Gastrocnemius medialis (tissue), 4 donors: ENCODE measurements around the gene PRICKLE2. TPM values are rescaled to one million over a fixed set of nuclear protein-coding genes. Genes with fewer than 3 reads are reported as not detected.

Source experiments
- ATAC-seq, 2 donors: fragments of 150-250 bp; one replicate each; pipeline ENCODE4 v1.9.1; 2016
- DNase-seq, 2 donors: peaks; one replicate each; pipeline ENCODE4 v3.0.0-alpha.2; 2019
- H3K27ac ChIP-seq, 4 donors: fragments of 200-600 bp; sonication (generic); 1 replicate in 1 of 4; 2 replicates in 3 of 4; pipeline ENCODE4 v1.5.1; 2016 to 2018; ENCODE audit warnings: mild to moderate bottlenecking in 2 of 4, moderate library complexity in 1 of 4
- H3K27me3 ChIP-seq, 3 donors: fragments of 200-600 bp; sonication (generic) in 2 of 3; 1 replicate in 1 of 3; 2 replicates in 2 of 3; pipeline versions ENCODE4 v1.5.1 to v1.6.0; 2016 to 2019; ENCODE audit warnings: mild to moderate bottlenecking in 1 of 3, moderate library complexity in 1 of 3
- H3K36me3 ChIP-seq, 2 donors: fragments of 200-600 bp; sonication (generic) in 1 of 2; one replicate each; pipeline ENCODE4 v1.5.1; 2017 to 2018
- H3K4me1 ChIP-seq, 2 donors: fragments of 200-600 bp; sonication (generic) in 1 of 2; one replicate each; pipeline ENCODE4 v1.5.1; 2016 to 2017; ENCODE audit warnings: mild to moderate bottlenecking in 2 of 2
- H3K4me3 ChIP-seq, 4 donors: fragments of 200-600 bp; sonication (generic) in 3 of 4; 1 replicate in 1 of 4; 2 replicates in 3 of 4; pipeline ENCODE4 v1.5.1; 2016 to 2019; ENCODE audit warnings: mild to moderate bottlenecking in 2 of 4
- H3K9me3 ChIP-seq, 3 donors: fragments of 200-600 bp; sonication (generic) in 2 of 3; 1 replicate in 1 of 3; 2 replicates in 2 of 3; pipeline ENCODE4 v1.5.1; 2016 to 2019
- CTCF ChIP-seq, 5 experiments: fragments of 450-650 bp in 3 of 5; fragments of 200-600 bp in 2 of 5; sonication (generic) in 2 of 5; IDR thresholded peaks in 4 of 5; conservative IDR thresholded peaks in 1 of 5; 1 replicate in 4 of 5; 2 replicates in 1 of 5; pipeline ENCODE4 v1.5.1; 2016 to 2019; ENCODE audit warnings: antibody characterized with exemption in 5 of 5, mild to moderate bottlenecking in 3 of 5, moderate library complexity in 3 of 5
- POLR2A ChIP-seq, 2 donors: fragments of 450-650 bp; IDR thresholded peaks; one replicate each; pipeline ENCODE4 v1.6.1; 2017; ENCODE audit warnings: antibody characterized with exemption in 2 of 2, mild to moderate bottlenecking in 2 of 2, moderate library complexity in 2 of 2
- in situ Hi-C, 4 donors: fragments of 200-750 bp; cut with MboI; loops; one replicate each; pipeline versions ENCODE4 v1.15.0 to v1.8.0; 2017; ENCODE audit warnings: low sequenced_read_pairs in 4 of 4
- intact Hi-C: fragments of 100-400 bp; cut with DNase I; formaldehyde crosslinking; loops from one replicate; pipeline ENCODE4 v1.15.1; 2023; ENCODE audit warnings: low total_unique reads
- total RNA-seq, 4 donors: library from RNA; depleted of rRNA; stranded (reverse); fragments of >200 nt; gene quantifications; one replicate each; pipeline versions ENCODE4 v1.1.0 to v1.2.3, GENCODE V29; 2016

PRICKLE2 gene
- total RNA-seq, 4 donors from 2014 or later = 3.6 to 6.7 (median 4.6) TPM

GRCh38 chr3:64053581-64053980, 171.7 kb downstream of the PRICKLE2 start:
- intact Hi-C loops = no loop called here
- ATAC-seq (no peak), DNase-seq (no peak)
- in situ Hi-C loops = no loop called here
- no peaks in the 10 kb centered on the region for H3K27me3 ChIP-seq
- no peaks in the 10 kb centered on the region for H3K4me1 ChIP-seq
- no peaks in the 10 kb centered on the region for H3K36me3 ChIP-seq
- TF ChIP-seq CTCF (IDR thresholded peaks at IDR 0.05 in 4 of 5, conservative IDR thresholded peaks at IDR 0.05 in 1 of 5) (no peak), POLR2A (IDR thresholded peaks at IDR 0.05) (no peak)
- no peak overlapping the region for H3K27ac ChIP-seq
- H3K4me3 ChIP-seq = no peak overlapping the region
- H3K9me3 ChIP-seq = no peaks in the 10 kb centered on the region

DNA sequence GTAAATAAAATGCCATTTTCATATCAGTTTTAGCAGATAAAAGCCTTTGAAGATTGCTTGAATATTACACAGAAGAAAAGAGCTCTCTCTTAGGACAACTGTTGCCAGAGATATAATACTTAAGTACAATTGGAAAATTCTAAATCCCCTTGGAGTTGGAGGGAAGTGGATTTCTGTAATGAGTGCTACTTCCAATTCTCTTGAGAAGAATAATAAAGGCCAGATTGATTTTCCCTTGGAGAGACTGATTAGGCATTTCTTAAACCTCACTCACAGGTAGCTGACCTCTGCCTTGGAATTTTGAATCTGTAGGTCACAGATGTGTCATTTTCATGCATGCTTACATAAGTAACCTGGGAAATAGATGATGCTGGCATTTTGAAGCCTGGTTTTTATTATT, 172.1 kb downstream of the PRICKLE2 start:
- H3K9me3 ChIP-seq = no peaks in the 10 kb centered on the region
- in situ Hi-C loops = no loop called here
- ATAC-seq (no peak), DNase-seq (no peak)
- no peak overlapping the region for H3K4me3 ChIP-seq
- no peaks in the 10 kb centered on the region for H3K4me1 ChIP-seq
- H3K27me3 ChIP-seq = no peaks in the 10 kb centered on the region
- no peaks in the 10 kb centered on the region for H3K36me3 ChIP-seq
- no peak overlapping the region for H3K27ac ChIP-seq
- TF ChIP-seq CTCF (IDR thresholded peaks at IDR 0.05 in 4 of 5, conservative IDR thresholded peaks at IDR 0.05 in 1 of 5) = no peak
- TF ChIP-seq POLR2A (IDR thresholded peaks at IDR 0.05) = no peak
- intact Hi-C loops = no loop called here

- intact Hi-C loops = no loop called here
- H3K36me3 ChIP-seq = no peaks in the 10 kb centered on the region
- no peaks in the 10 kb centered on the region for H3K9me3 ChIP-seq
- no peak overlapping the region for H3K4me3 ChIP-seq
- no peak for TF ChIP-seq POLR2A (IDR thresholded peaks at IDR 0.05)
- no peak for TF ChIP-seq CTCF (IDR thresholded peaks at IDR 0.05 in 4 of 5, conservative IDR thresholded peaks at IDR 0.05 in 1 of 5)
- no peaks in the 10 kb centered on the region for H3K4me1 ChIP-seq
- DNase-seq (no peak), ATAC-seq (no peak)
- H3K27ac ChIP-seq = no peak overlapping the region
- no peaks in the 10 kb centered on the region for H3K27me3 ChIP-seq
- in situ Hi-C loops = loop anchor here in 1 of 4 donors (25.0 kb wide), 1 partner anchor 337 kb away; no protein-coding TSS in a partner anchor
Observed at GRCh38 chr3:64049832-64050231, 175.4 kb downstream of the PRICKLE2 start.

DNA sequence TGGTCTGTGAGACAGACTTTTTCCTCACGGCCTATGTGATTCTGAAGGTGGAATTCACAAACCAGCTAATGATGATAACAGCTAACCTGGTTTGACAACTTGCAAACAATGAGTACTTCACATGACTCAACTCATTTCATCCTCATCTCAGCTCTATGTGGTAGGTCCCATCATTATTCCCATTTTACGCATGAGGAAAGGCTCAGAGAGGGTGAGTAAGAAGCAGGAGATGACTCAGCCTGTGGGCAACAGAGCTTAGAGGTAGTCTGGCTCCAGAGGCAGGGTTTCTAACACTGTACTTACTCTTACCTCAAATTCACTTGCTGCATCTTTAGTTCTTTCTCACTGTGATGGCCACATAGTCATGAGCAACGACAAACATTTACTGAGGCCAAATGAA, 176.1 kb downstream of the PRICKLE2 start:
- H3K36me3 ChIP-seq = no peaks in the 10 kb centered on the region
- DNase-seq (no peak), ATAC-seq (no peak)
- H3K4me3 ChIP-seq = no peak overlapping the region
- no peaks in the 10 kb centered on the region for H3K9me3 ChIP-seq
- TF ChIP-seq POLR2A (IDR thresholded peaks at IDR 0.05) (no peak), CTCF (IDR thresholded peaks at IDR 0.05 in 4 of 5, conservative IDR thresholded peaks at IDR 0.05 in 1 of 5) (no peak)
- H3K27me3 ChIP-seq = no peaks in the 10 kb centered on the region
- H3K4me1 ChIP-seq = no peaks in the 10 kb centered on the region
- in situ Hi-C loops = loop anchor here in 1 of 4 donors (25.0 kb wide), 1 partner anchor 338 kb away; no protein-coding TSS in a partner anchor
- H3K27ac ChIP-seq = no peak overlapping the region
- intact Hi-C loops = no loop called here

GRCh38 chr3:64048631-64049061, 176.6 kb downstream of the PRICKLE2 start:
- Histone ChIP-seq H3K4me3 (no peak overlapping the region), H3K4me1 (no peaks in the 10 kb centered on the region), H3K27ac (no peak overlapping the region), H3K27me3 (no peaks in the 10 kb centered on the region), H3K9me3 (no peaks in the 10 kb centered on the region), H3K36me3 (no peaks in the 10 kb centered on the region)
- TF ChIP-seq POLR2A (IDR thresholded peaks at IDR 0.05) = no peak
- no peak for TF ChIP-seq CTCF (IDR thresholded peaks at IDR 0.05 in 4 of 5, conservative IDR thresholded peaks at IDR 0.05 in 1 of 5)
- in situ Hi-C loops (loop anchor here in 1 of 4 donors (25.0 kb wide), 1 partner anchor 339 kb away; no protein-coding TSS in a partner anchor), intact Hi-C loops (no loop called here)
- DNase-seq (no peak), ATAC-seq (no peak)
